ENCODE measurements around the gene BCL11A. TPM values are rescaled to one million over a fixed set of nuclear protein-coding genes. Genes with fewer than 3 reads are reported as not detected.

BCL11A gene
- total RNA-seq, 1 donor from 2014 or later: 10.7 TPM

DNA sequence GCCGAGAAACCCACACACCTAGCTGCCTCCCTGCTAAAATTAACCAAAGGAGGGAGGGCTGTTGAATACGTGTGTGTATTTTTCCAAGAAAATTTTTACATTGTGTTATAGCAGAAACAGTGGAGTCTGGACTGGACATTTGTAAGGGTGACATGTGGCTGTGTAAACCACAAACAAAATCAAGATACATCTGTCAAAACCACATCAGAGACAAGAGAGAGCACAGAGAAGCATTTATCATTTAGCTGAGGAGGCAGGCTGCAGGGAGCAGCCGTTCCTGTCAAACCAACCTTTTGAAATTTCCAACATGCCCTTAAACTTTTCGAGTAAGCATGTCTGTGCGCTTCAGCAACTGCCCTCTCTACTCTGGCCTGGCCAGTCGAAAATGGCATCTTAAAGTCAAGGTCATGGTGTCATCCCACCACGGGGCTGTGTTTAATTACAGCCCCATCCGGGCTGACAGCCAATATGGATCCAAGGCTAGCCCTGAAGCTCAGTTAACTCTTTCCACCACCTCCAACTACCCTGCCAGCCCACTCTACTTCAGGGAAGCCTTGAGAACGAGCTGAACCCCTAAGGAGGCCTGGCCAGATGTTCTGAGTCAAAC is 8.4 kb downstream of the BCL11A start:
- Mint-ChIP-seq H3K4me3 (ENCODE audit: unreplicated experiment) (no peak overlapping the region), H3K4me1 (ENCODE audit: unreplicated experiment) (peaks cover 8% of the 10 kb centered on the region), H3K27me3 (ENCODE audit: unreplicated experiment) (no peaks in the 10 kb centered on the region), H3K27ac (ENCODE audit: unreplicated experiment) (no peak overlapping the region), H3K9me3 (ENCODE audit: unreplicated experiment) (no peaks in the 10 kb centered on the region), H3K36me3 (ENCODE audit: unreplicated experiment) (peaks cover 17% of the 10 kb centered on the region)
- no peak for DNase-seq (ENCODE audit: extremely low spot score, unreplicated experiment)
- TF ChIP-seq, protein P1, sequence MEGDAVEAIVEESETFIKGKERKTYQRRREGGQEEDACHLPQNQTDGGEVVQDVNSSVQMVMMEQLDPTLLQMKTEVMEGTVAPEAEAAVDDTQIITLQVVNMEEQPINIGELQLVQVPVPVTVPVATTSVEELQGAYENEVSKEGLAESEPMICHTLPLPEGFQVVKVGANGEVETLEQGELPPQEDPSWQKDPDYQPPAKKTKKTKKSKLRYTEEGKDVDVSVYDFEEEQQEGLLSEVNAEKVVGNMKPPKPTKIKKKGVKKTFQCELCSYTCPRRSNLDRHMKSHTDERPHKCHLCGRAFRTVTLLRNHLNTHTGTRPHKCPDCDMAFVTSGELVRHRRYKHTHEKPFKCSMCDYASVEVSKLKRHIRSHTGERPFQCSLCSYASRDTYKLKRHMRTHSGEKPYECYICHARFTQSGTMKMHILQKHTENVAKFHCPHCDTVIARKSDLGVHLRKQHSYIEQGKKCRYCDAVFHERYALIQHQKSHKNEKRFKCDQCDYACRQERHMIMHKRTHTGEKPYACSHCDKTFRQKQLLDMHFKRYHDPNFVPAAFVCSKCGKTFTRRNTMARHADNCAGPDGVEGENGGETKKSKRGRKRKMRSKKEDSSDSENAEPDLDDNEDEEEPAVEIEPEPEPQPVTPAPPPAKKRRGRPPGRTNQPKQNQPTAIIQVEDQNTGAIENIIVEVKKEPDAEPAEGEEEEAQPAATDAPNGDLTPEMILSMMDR (IDR thresholded peaks at IDR 0.05): no peak

DNA sequence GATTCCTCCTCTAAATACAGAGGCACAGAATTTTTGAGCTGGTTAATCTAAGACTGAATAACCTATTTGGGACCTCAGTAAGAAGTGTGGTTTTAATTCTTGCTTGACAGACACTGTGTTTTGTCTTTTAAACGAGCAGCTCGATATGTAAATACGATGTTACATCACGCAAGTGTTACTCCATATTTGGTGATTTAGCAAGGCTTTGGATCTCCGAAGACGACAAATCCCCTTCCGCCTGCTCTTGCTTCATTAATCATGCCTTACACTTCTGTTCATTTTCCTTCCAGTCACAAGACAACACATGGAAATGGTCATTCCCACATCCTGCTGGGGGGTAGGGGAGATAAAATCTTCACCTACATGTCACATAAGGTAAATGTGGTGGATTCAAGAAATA is 9.4 kb downstream of the BCL11A start:
- no peaks in the 10 kb centered on the region for H3K27me3 Mint-ChIP-seq (ENCODE audit: unreplicated experiment)

DNA sequence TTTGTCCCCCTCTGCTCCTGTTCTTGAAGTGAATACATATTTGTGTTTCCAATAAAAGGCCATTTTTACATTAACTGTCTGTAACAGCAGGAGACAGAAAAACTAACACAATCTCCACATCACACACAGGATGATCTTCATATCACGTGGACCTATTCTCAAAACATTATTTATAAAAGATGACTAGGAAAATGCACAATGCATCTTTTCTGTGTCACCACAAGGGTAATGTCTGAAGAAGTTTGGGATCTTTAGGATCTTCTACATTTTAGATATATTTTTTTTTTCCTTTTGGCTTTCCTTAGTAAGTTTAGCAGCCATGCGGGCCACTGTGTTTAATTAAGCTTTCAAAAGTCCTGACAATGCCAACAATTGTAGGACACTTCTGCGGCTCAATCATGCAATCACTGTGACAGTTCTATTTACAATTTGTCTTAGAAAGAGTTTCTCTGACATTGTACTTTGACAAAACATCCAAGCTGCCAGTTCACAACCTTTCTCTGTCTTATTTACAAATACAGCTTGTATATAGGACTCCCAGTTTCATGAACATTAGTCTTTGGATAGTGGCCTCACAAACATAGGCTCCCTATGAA is 12.3 kb downstream of the BCL11A start:
- TF ChIP-seq, protein P1 (IDR thresholded peaks at IDR 0.05): no peak
- Mint-ChIP-seq H3K4me3 (ENCODE audit: unreplicated experiment) (no peak overlapping the region), H3K4me1 (ENCODE audit: unreplicated experiment) (peaks cover 13% of the 10 kb centered on the region), H3K27me3 (ENCODE audit: unreplicated experiment) (no peaks in the 10 kb centered on the region), H3K27ac (ENCODE audit: unreplicated experiment) (no peak overlapping the region), H3K9me3 (ENCODE audit: unreplicated experiment) (no peaks in the 10 kb centered on the region), H3K36me3 (ENCODE audit: unreplicated experiment) (peaks cover 17% of the 10 kb centered on the region)
- no peak for DNase-seq (ENCODE audit: extremely low spot score, unreplicated experiment)

More for the DNA sequence above, 9.4 kb downstream of the BCL11A start:
- peaks cover 17% of the 10 kb centered on the region for H3K36me3 Mint-ChIP-seq (ENCODE audit: unreplicated experiment)
- H3K4me1 Mint-ChIP-seq (ENCODE audit: unreplicated experiment): peaks cover 8% of the 10 kb centered on the region
- H3K4me3 Mint-ChIP-seq (ENCODE audit: unreplicated experiment): no peak overlapping the region
- TF ChIP-seq, protein P1 (IDR thresholded peaks at IDR 0.05): no peak
- no peak for DNase-seq (ENCODE audit: extremely low spot score, unreplicated experiment)
- H3K27ac Mint-ChIP-seq (ENCODE audit: unreplicated experiment): no peak overlapping the region
- H3K9me3 Mint-ChIP-seq (ENCODE audit: unreplicated experiment): no peaks in the 10 kb centered on the region

DNA sequence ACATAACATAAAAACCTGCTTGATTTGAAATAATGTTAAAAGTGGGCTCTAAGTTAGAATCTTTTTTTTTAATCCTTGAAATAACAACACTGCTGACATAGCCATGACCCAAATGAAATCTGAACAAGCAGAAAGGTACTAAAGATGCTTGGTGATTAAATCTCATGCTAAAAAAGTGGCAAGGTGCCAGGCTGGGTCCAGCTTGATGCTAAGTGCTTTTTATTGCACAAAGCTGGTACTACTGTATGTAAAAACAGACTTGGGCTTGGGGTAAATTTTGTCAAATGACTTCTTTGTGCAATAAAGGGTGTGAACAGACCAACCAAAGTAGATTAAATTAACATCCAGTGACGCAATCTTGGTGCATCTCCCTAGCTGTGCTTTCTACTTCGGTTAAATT is 13.4 kb downstream of the BCL11A start:
- Mint-ChIP-seq H3K36me3 (ENCODE audit: unreplicated experiment) (peaks cover 12% of the 10 kb centered on the region), H3K4me1 (ENCODE audit: unreplicated experiment) (peaks cover 13% of the 10 kb centered on the region), H3K27me3 (ENCODE audit: unreplicated experiment) (no peaks in the 10 kb centered on the region), H3K9me3 (ENCODE audit: unreplicated experiment) (no peaks in the 10 kb centered on the region), H3K4me3 (ENCODE audit: unreplicated experiment) (no peak overlapping the region), H3K27ac (ENCODE audit: unreplicated experiment) (no peak overlapping the region)
- TF ChIP-seq, protein P1 (IDR thresholded peaks at IDR 0.05): no peak
- DNase-seq (ENCODE audit: extremely low spot score, unreplicated experiment): no peak

DNA sequence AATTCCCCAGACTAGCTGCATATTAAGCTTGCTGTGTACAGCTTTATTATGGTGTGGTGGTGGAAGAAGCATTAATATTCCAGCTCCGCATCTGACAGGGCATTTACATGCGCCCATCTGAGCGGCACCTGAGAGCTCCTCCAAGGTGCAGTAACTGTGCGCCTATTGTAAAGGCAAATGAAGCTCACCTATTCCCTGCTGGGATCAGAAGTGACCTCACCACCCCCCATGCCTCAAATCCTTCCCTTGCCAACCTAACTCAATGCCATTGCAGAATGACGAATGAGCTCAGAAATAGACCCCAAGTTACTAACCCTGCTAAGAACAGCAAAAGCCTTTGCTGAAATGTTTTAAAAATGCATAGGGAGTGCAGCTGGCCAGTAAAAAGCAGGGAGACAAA is 14.3 kb downstream of the BCL11A start:
- no peak for DNase-seq (ENCODE audit: extremely low spot score, unreplicated experiment)
- TF ChIP-seq, protein P1 (IDR thresholded peaks at IDR 0.05): no peak
- no peak overlapping the region for H3K4me3 Mint-ChIP-seq (ENCODE audit: unreplicated experiment)
- no peak overlapping the region for H3K27ac Mint-ChIP-seq (ENCODE audit: unreplicated experiment)
- H3K27me3 Mint-ChIP-seq (ENCODE audit: unreplicated experiment): no peaks in the 10 kb centered on the region
- peaks cover 4% of the 10 kb centered on the region for H3K36me3 Mint-ChIP-seq (ENCODE audit: unreplicated experiment)
- H3K9me3 Mint-ChIP-seq (ENCODE audit: unreplicated experiment): no peaks in the 10 kb centered on the region
- H3K4me1 Mint-ChIP-seq (ENCODE audit: unreplicated experiment): peaks cover 13% of the 10 kb centered on the region

Measured in osteocyte (in vitro differentiated cells).